ENCODE measurements around the gene GOLGA3.
"Not testable (repeated sequence)": the region's sequence is repeated elsewhere in the genome, so short reads cannot be mapped to it uniquely, and the experiment has no call there.

Gene GOLGA3

GRCh38 chr12:132812631-132813305, 15.9 kb downstream of the GOLGA3 start:
- no peak for DNase-seq (ENCODE audit: low spot score)

DNA sequence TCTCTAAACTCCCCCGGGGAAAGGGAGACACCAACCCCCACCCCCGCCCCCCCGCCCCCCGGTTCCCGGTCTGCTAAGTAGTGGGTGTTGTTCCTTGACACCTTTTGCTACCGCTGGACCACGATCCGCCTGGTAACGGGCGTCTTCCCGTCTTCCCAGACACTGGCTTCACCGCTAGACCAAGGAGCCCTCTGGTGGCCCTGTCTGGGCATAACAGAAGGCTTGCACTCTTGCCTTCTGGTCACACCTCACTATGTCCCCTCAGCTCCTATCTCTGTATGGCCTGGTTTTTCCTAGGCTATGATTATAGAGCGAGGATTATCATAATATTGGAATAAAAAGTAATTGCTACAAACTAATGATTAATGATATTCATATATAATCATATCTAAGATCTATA, 19.3 kb downstream of the GOLGA3 start:
- not testable (repeated sequence) for DNase-seq (ENCODE audit: low spot score)

DNA sequence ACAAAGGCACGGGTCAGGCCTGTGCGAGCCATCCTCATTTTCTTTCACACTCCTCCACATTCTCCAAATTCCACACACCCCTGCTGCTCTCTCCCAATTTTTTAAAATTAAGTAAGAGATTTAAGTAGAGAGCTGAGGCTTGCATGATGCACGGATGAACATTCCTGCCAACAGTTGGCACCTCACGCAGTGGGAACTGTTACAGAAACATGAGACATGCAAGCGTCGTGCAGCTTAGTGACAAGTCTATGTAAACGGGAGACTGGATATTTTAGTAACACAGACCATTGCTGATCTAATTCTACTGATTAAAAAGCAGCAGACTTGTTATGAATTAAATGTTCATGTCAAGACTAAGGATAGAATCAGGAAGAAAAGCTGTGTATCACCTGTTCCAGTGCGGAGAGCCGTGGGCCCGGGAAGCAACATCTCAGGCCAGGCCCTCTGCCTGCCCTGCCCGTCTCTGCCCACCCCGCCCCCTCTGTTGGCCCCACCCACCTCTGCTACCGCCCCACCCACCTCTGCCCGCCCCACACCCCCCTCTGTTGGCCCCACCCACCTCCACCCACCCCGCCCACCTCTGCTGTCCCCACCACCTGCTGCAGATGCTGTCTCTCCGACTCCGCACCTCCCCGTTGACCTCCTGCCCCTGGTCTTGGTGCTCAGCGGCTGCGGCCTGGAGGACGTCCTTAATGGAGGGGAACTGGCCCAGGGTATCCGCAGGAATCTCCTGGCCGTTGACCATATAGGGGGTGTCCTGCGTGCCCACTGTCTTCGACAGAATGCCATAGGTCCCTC, 21.2 kb downstream of the GOLGA3 start:
- DNase-seq (ENCODE audit: low spot score): no peak

DNA sequence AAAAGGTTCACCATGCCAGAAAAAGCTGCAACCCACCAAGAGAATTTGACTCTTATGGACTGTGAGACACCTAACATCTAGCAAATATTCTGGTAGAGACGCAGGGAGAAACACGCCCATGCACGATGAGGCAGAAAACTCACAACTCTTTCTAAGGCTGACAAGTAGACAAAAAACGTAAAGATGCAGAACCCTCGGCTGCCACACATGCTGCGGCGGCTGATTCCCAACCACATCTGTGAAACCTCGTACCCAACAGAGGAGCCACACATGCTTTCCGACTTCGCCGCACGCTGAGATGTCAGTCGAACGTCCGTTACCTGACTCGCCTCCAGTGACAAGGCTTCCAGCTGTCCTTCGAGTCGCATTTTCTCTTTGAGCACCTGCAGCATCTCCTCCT, 21.8 kb downstream of the GOLGA3 start:
- no peak for DNase-seq (ENCODE audit: low spot score)

- no peak for DNase-seq (ENCODE audit: low spot score)
Observed at GRCh38 chr12:132804426-132804861, 24.2 kb downstream of the GOLGA3 start.

DNA sequence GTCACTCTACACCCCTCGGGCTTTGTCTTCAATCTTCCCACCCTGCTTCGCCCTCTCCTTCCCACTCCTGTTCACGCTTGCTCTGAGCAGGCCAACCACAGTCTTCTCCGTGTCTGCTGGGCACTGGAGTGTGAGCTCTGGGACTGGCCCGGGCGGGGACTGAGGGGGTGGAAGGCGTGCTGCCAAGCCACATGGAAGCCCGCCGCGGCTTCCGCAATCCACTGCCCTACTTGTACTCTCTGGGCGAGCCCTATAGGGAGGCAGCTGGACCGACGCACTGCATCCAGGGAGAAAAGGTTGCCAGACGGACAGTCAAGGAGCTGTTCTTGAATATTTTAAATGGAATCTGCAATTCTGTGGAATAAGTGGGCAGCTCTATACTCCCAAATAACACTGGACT, 24.8 kb downstream of the GOLGA3 start:
- DNase-seq (ENCODE audit: low spot score): no peak

- DNase-seq (ENCODE audit: low spot score): no peak
Observed at GRCh38 chr12:132803125-132803524, 25.5 kb downstream of the GOLGA3 start.

DNA sequence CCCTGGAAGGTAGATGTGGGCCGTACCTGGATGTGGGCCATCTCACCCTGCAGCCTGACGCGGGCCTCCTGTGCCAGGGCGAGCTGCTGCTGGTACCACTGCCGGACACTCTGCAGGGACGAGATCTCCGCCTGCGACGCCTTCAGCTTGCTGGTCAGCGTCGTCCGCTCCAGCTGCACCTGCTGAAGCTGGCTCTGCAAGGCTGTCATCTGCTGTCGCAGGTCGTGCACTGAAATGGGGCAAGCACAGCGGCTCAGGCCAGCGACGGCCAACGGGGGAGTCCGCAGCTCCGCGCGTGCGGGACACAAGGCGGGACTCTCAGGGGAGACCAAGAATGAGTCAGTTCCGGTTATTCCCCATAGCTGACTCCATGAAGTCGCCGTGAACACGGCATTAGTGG, 26.9 kb downstream of the GOLGA3 start:
- no peak for DNase-seq (ENCODE audit: low spot score)

DNA sequence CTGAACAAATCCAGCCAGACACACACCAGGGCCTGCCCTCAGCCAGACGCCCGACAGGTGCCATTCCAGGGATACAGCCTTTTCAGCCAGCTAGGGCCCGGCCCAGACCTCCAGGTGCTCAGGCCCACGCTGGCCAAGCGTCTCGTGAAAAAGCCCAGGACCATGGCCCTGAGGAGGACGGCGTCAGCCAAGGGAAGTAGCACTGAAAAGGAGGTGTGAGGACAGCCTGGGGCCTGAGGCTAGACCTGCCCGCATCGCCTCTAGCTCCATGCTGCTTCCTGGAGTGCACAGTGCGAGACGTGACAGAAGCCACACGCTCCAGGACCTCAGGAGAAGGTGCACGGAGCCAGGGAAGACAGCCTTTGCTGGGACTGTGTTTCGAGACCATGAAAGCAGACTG, 29.8 kb downstream of the GOLGA3 start:
- no peak for DNase-seq (ENCODE audit: low spot score)

GRCh38 chr12:132797820-132798570, 30.7 kb downstream of the GOLGA3 start:
- DNase-seq (ENCODE audit: low spot score): no peak

DNA sequence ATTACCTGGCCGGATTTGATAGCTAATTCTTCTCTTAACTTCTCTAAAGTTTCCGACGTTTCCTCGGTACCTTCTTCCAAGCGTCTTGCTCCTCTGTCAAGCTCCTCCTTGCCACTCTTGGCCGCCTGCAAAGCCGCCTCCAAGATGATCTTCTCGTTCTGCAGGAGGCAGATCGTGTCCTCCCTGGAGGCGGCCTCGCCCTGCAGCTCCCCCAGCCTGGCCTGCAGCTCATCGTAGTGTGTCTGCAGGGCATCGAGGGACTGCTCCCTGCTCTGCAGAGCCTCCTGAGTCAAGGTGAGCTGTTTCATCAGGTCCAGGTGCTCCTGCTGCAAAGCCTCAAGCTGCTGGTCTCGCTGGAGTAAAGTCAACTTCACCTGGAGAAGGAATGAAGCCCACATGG, 32.8 kb downstream of the GOLGA3 start:
- no peak for DNase-seq (ENCODE audit: low spot score)

DNA sequence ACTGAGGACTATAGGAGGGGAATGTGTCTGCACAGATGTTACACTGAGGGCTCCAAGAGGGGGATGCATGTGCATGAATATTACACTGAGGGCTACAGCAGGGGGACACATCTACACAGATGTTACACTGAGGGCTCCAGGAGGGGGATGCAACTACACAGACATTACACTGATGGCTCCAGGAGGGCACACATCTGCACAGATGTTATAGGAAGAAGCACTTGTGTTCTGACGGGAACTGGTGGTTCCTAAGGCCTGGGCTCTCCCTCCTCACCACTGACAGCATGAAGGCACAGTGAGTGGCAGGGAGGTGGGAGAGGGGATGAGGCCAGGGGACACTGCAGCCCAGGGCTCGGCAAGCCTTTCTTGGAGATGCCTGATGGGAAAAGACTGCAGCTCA, 36.7 kb downstream of the GOLGA3 start:
- DNase-seq (ENCODE audit: low spot score): not testable (repeated sequence)

GRCh38 chr12:132789099-132789471, 39.6 kb downstream of the GOLGA3 start:
- no peak for DNase-seq (ENCODE audit: low spot score)

DNA sequence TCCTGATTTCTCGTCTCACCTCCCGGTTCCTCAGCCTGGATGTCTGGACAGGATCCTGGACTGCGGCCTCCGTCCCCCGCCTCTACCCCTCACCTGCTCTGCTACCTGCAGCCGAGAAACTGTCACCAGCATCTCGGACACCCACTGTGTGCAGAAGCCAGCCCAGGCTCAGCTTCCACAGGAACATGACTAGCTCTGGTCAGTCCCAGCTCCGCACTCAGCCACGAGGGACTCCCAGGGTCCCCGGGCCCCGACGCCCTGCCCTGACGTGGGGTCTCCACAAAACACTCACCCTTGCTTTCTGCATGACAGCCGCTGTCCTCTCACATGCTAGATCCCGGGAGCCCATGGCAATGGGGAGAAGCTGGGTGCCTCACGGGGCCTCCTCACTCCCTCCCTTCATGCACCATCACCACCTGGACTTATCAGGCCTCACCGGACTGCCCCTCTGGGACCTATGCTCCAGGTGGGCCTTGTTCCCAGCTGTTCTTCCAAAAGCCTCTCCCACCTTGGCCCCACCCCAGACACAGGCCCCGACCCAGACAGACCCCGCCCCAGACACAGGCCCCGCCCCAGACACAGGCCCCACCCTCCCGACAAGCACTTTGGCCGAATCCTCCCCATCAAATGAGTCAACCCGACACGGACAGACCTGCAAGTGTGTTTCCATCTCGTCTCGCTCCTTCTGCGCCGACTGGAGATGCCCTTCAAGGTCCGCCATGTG, 40.1 kb downstream of the GOLGA3 start:
- no peak for DNase-seq (ENCODE audit: low spot score)

DNA sequence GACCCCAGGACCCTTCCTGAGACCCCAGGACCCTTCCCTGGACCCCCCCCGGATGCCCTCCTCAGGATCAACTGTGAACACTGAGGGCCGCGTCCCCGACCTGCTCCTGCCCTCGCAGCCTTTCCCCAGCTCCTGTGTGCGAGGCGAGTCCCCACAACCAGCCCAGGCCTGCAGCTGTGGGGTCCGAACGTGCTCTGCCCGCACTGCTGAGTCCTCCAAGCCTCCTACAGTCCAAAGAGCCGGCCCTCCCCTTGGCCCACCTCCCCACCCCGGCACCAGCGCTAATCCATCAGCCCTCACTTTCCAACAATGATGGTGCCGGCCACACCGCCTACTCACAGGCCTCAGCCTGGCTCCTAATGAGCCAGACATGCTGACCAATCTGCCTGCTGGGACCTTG, 40.8 kb downstream of the GOLGA3 start:
- DNase-seq (ENCODE audit: low spot score): no peak

GRCh38 chr12:132786192-132786591, 42.5 kb downstream of the GOLGA3 start:
- no peak for DNase-seq (ENCODE audit: low spot score)

- no peak for DNase-seq (ENCODE audit: low spot score)
Observed at GRCh38 chr12:132784580-132784979, 44.1 kb downstream of the GOLGA3 start.

DNA sequence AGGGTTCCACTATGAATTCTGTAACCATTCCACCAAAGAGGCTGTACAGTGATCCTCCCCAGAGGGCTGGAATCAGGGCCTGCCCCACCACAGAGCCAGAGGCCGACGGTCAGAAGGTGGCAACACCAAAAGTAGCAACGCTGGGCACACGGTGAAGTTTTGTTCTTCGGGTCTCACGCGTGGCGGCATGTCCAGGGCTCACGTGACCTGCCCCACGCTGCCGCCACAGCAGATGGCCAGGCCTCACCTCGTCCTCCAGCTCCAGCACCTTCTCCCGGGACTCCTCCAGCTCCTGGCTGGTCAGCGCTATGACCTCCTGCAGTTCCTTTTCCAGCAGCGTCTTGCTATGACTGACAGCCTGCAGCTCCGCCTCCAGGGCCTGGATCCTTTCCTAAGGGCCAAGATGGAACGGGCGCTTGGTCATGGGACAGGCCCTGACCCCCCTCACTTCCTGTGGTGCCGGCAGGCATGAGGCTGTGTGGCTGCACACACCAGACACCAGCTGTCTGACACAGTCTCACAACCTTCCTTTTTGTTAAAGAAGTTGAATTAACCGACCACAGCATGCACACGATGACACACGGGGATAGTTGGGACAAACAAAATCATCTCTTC, 44.6 kb downstream of the GOLGA3 start:
- DNase-seq (ENCODE audit: low spot score): no peak

GRCh38 chr12:132781938-132782337, 46.7 kb downstream of the GOLGA3 start:
- DNase-seq (ENCODE audit: low spot score): no peak

DNA sequence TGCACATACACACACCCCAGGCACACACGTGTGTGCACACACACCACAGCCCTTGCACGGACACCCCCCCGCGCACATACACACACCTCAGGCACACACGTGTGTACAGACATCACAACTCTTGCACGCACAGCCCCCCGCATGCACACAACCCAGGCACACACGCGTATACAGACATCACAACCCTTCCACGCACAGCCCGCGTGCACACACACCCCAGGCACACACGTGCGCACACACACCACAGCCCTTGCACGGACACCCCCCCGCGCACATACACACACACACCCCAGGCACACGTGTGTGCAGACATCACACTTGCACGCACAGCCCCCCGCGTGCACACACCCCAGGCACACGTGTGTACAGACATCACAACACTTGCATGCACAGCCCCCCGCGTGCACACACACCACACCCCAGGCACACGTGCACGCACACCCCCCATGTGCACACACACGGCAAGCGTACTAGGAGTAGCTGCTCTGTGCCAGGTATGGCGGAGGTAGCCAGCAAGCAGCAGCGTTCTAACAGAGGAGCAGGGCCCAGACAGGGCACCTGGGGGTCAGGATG, 48.8 kb downstream of the GOLGA3 start:
- DNase-seq (ENCODE audit: low spot score): no peak

DNA sequence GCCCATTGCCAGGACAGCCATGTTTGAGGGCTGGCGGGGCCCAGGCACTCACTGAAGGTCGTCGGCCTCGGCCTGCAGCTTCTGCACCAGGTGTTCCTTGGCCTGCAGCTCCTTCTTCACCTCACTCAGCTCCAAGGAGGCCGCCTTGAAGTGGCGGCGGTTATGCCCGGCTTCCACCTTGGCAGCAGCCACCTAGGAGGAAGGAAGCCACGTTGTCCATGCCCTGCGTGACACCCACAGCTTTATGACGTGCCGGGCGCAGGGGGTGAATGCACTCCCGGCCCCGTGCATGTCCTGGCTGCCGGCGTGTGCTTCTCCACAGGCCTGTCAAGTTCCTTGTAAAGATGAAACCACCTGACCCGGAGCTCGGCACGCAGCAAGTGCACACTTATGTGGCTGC, 51.1 kb downstream of the GOLGA3 start:
- DNase-seq (ENCODE audit: low spot score): no peak

All from LoVo (cell line).